ENCODE results near the gene RPS6KC1. TPM values are rescaled to one million over a fixed set of nuclear protein-coding genes. Genes with fewer than 3 reads are reported as not detected.

Gene RPS6KC1
- total and polyA plus RNA-seq, 2 donors (not counting 1 experiment from before 2014, with no cell fraction given): 2.4 to 19.0 TPM

DNA sequence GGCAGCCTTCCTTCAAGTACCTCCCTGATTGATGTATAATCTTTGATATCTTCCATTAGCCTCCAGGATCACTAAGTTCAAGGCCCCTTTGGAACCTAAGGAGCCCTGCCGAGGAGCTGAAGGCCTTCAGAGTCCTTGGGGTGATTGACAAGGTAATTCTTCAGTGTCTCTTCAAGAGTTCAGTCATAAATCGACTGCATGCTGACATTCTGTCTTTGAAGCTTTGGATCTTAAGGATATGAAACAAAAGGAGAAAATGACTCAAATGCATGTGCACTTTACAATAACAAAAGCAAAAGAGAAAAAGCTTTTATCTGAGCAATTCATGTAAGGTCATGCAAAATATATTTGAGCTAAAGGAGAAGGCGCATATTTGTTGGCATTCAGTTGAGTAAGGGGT lies 125.3 kb downstream of the RPS6KC1 start:
- Histone ChIP-seq H4K20me1 (ENCODE audit: control insufficient read depth, insufficient read depth, low read length, poor library complexity, severe bottlenecking) (no peaks in the 10 kb centered on the region), H3K36me3 (replicated peaks in 1 of 2; ENCODE audit: control extremely low read depth in 1 of 2, control insufficient read depth in 1 of 2, extremely low read depth in 1 of 2, insufficient read depth in 2 of 2, low read length in 1 of 2) (peaks cover 4% of the 10 kb centered on the region in 2 experiments), H3K27me3 (replicated peaks in 1 of 4; ENCODE audit: control extremely low read depth in 1 of 4, control insufficient read depth in 3 of 4, insufficient read depth in 4 of 4, low read length in 3 of 4) (no peaks in the 10 kb centered on the region), H3K4me1 (ENCODE audit: control insufficient read depth in 2 of 2, insufficient read depth in 2 of 2, low read length in 2 of 2) (no peaks in the 10 kb centered on the region), H3K9me3 (ENCODE audit: control extremely low read depth in 1 of 3, control insufficient read depth in 2 of 3, insufficient read depth in 1 of 3, low read length in 2 of 3) (no peaks in the 10 kb centered on the region), H3K79me2 (ENCODE audit: control insufficient read depth, insufficient read depth, low read length) (no peaks in the 10 kb centered on the region), H3K9ac (ENCODE audit: low read length) (no peak overlapping the region), H3K4me2 (replicated peaks; ENCODE audit: low read depth, low read length, poor library complexity, severe bottlenecking) (no peak overlapping the region), H3K4me3 (ENCODE audit: control extremely low read depth in 1 of 5, extremely low read depth in 1 of 5, insufficient read depth in 1 of 5, low read depth in 2 of 5, low read length in 4 of 5) (no peak overlapping the region), H2AFZ (ENCODE audit: insufficient read depth, low read depth, low read length, poor library complexity, severe bottlenecking) (no peak overlapping the region), H3K27ac (ENCODE audit: low read length in 2 of 2) (no peak overlapping the region)
- Mint-ChIP-seq H3K4me3 (no peak overlapping the region), H3K27me3 (no peaks in the 10 kb centered on the region), H3K27ac (no peak overlapping the region), H3K4me1 (no peaks in the 10 kb centered on the region), H3K9me3 (ENCODE audit: insufficient read depth) (no peaks in the 10 kb centered on the region)
- CTCF ChIA-PET: no interaction called here
- TF ChIP-seq, protein P1, sequence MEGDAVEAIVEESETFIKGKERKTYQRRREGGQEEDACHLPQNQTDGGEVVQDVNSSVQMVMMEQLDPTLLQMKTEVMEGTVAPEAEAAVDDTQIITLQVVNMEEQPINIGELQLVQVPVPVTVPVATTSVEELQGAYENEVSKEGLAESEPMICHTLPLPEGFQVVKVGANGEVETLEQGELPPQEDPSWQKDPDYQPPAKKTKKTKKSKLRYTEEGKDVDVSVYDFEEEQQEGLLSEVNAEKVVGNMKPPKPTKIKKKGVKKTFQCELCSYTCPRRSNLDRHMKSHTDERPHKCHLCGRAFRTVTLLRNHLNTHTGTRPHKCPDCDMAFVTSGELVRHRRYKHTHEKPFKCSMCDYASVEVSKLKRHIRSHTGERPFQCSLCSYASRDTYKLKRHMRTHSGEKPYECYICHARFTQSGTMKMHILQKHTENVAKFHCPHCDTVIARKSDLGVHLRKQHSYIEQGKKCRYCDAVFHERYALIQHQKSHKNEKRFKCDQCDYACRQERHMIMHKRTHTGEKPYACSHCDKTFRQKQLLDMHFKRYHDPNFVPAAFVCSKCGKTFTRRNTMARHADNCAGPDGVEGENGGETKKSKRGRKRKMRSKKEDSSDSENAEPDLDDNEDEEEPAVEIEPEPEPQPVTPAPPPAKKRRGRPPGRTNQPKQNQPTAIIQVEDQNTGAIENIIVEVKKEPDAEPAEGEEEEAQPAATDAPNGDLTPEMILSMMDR (IDR thresholded peaks at IDR 0.05): no peak
- TF ChIP-seq EZH2 (IDR thresholded peaks at IDR 0.05; ENCODE audit: borderline replicate concordance, insufficient read depth, low read depth, low read length, poor library complexity, severe bottlenecking): no peak
- DNase-seq (no peak), ATAC-seq (ENCODE audit: low read depth) (no peak)
- intact Hi-C loops (cut with micrococcal nuclease): no loop called here
- WGBS (ENCODE audit: insufficient coverage): 93% methylated on average over 3 of the region's 3 CpGs
- POLR2A ChIA-PET: no interaction called here

DNA sequence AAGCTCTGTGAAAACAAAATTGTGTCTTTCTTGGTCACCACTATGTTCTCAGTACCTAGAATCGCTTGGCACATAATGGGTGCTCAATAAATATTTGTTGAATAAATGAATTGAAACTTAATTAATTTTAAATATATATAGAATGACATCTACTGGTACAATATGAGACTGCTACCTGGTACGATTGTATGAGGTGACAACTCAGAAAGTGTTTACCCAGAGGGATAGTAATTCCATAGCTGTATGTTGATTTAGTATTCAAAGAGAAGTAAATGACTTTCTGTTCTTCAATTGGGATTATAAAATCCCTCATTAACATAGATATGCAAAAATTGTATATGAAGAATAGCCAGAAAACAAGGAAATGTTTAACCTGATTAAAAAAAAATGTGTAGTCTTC lies 128.7 kb downstream of the RPS6KC1 start:
- no peaks in the 10 kb centered on the region for H4K20me1 ChIP-seq (ENCODE audit: control insufficient read depth, insufficient read depth, low read length, poor library complexity, severe bottlenecking)
- H3K36me3 ChIP-seq (replicated peaks in 1 of 2; ENCODE audit: control extremely low read depth in 1 of 2, control insufficient read depth in 1 of 2, extremely low read depth in 1 of 2, insufficient read depth in 2 of 2, low read length in 1 of 2): peaks cover 0 to 2% of the 10 kb centered on the region in 2 experiments
- Mint-ChIP-seq H3K9me3 (ENCODE audit: insufficient read depth) (peaks cover 1% of the 10 kb centered on the region), H3K27ac (no peak overlapping the region), H3K4me1 (no peaks in the 10 kb centered on the region), H3K27me3 (no peaks in the 10 kb centered on the region), H3K4me3 (no peak overlapping the region)
- ATAC-seq (ENCODE audit: low read depth): no peak
- no peak overlapping the region for H2AFZ ChIP-seq (ENCODE audit: insufficient read depth, low read depth, low read length, poor library complexity, severe bottlenecking)
- no peaks in the 10 kb centered on the region for H3K79me2 ChIP-seq (ENCODE audit: control insufficient read depth, insufficient read depth, low read length)
- POLR2A ChIA-PET: no interaction called here
- no CpG with 5 or more reads among the region's 2 CpGs for WGBS (ENCODE audit: insufficient coverage)
- H3K4me1 ChIP-seq (ENCODE audit: control insufficient read depth in 2 of 2, insufficient read depth in 2 of 2, low read length in 2 of 2): no peaks in the 10 kb centered on the region
- no peak overlapping the region for H3K9ac ChIP-seq (ENCODE audit: low read length)
- H3K4me3 ChIP-seq (ENCODE audit: control extremely low read depth in 1 of 5, extremely low read depth in 1 of 5, insufficient read depth in 1 of 5, low read depth in 2 of 5, low read length in 4 of 5): no peak overlapping the region
- no peak for DNase-seq
- H3K4me2 ChIP-seq (replicated peaks; ENCODE audit: low read depth, low read length, poor library complexity, severe bottlenecking): no peak overlapping the region
- no peaks in the 10 kb centered on the region for H3K27me3 ChIP-seq (replicated peaks in 1 of 4; ENCODE audit: control extremely low read depth in 1 of 4, control insufficient read depth in 3 of 4, insufficient read depth in 4 of 4, low read length in 3 of 4)
- no peak overlapping the region for H3K27ac ChIP-seq (ENCODE audit: low read length in 2 of 2)
- intact Hi-C loops (cut with micrococcal nuclease): no loop called here
- no peaks in the 10 kb centered on the region for H3K9me3 ChIP-seq (ENCODE audit: control extremely low read depth in 1 of 3, control insufficient read depth in 2 of 3, insufficient read depth in 1 of 3, low read length in 2 of 3)
- CTCF ChIA-PET: no interaction called here
- TF ChIP-seq, protein P1 (IDR thresholded peaks at IDR 0.05): no peak
- no peak for TF ChIP-seq EZH2 (IDR thresholded peaks at IDR 0.05; ENCODE audit: borderline replicate concordance, insufficient read depth, low read depth, low read length, poor library complexity, severe bottlenecking)
